Spinal cord (tissue), 10 donors: ENCODE measurements around the gene PRKN. TPM values are rescaled to one million over a fixed set of nuclear protein-coding genes. Genes with fewer than 3 reads are reported as not detected.
"Not testable (repeated sequence)": the region's sequence is repeated elsewhere in the genome, so short reads cannot be mapped to it uniquely, and the experiment has no call there.

Experiments
- DNase-seq, 6 donors: peaks; one replicate each; pipeline versions ENCODE4 v3.0.0 to v3.0.0-alpha.2; 2013 to 2015; ENCODE audit warnings: low spot score in 6 of 6, low read depth in 4 of 6
- H3K27ac ChIP-seq: one replicate; pipeline ENCODE4 v1.5.1; 2013; ENCODE audit warnings: low read depth, low read length, control low read depth
- H3K27me3 ChIP-seq: one replicate; pipeline ENCODE4 v1.6.1; 2013; ENCODE audit warnings: low read length; ENCODE audit not compliant: control insufficient read depth, insufficient read depth
- H3K36me3 ChIP-seq: one replicate; pipeline ENCODE4 v1.6.1; 2013; ENCODE audit warnings: low read length; ENCODE audit not compliant: control insufficient read depth, insufficient read depth
- H3K4me1 ChIP-seq: one replicate; pipeline ENCODE4 v1.6.1; 2013; ENCODE audit warnings: low read length; ENCODE audit not compliant: control insufficient read depth, insufficient read depth
- H3K4me3 ChIP-seq: one replicate; pipeline ENCODE4 v1.5.1; 2013; ENCODE audit warnings: low read depth, low read length, control low read depth
- H3K9me3 ChIP-seq: one replicate; pipeline ENCODE4 v1.6.1; 2013; ENCODE audit warnings: low read length; ENCODE audit not compliant: control insufficient read depth, insufficient read depth
- WGBS: methylation state at CpG from one replicate; pipeline ENCODE4 v1.1.5; 2013; ENCODE audit warnings: missing lambda C conversion rate; ENCODE audit not compliant: insufficient coverage; 5-methylcytosine and 5-hydroxymethylcytosine counted together
- polyA plus RNA-seq, 2 donors: library from polyadenylated mRNA; unstranded; fragments of 120-200 nt; gene quantifications; one replicate each; pipeline ENCODE4 v1.2.1, GENCODE V29; 2013; ENCODE audit not compliant: insufficient read length in 2 of 2
- total RNA-seq, 2 donors: library from RNA; depleted of rRNA in 1 of 2; stranded (reverse); fragments of 120-200 nt in 1 of 2; fragments of >200 nt in 1 of 2; gene quantifications; one replicate each; pipeline versions ENCODE4 v1.2.3 to v1.2.4, GENCODE V29; 2013 to 2014
- donor health status: healthy.

The PRKN gene
- total and polyA plus RNA-seq, 4 donors = 7.4 to 9.5 (median 8.4) TPM

GRCh38 chr6:161341638-161342037 lies 1385.9 kb downstream of the PRKN start:
- DNase-seq = no peak
- Histone ChIP-seq H3K4me1 (no peaks in the 10 kb centered on the region), H3K27ac (no peak overlapping the region), H3K9me3 (no peaks in the 10 kb centered on the region), H3K27me3 (no peaks in the 10 kb centered on the region), H3K36me3 (no peaks in the 10 kb centered on the region), H3K4me3 (no peak overlapping the region)
- WGBS = 93% methylated on average over 3 of the region's 4 CpGs

- no peak overlapping the region for H3K27ac ChIP-seq
- H3K36me3 ChIP-seq = no peaks in the 10 kb centered on the region
- no peak for DNase-seq
- no peak overlapping the region for H3K4me3 ChIP-seq
- 100% methylated on average over 1 of the region's 3 CpGs for WGBS
- H3K9me3 ChIP-seq = peaks cover 4% of the 10 kb centered on the region
- H3K4me1 ChIP-seq = no peaks in the 10 kb centered on the region
- no peaks in the 10 kb centered on the region for H3K27me3 ChIP-seq
These were observed 1389.6 kb downstream of the PRKN start for GRCh38 chr6:161338015-161338414.

DNA sequence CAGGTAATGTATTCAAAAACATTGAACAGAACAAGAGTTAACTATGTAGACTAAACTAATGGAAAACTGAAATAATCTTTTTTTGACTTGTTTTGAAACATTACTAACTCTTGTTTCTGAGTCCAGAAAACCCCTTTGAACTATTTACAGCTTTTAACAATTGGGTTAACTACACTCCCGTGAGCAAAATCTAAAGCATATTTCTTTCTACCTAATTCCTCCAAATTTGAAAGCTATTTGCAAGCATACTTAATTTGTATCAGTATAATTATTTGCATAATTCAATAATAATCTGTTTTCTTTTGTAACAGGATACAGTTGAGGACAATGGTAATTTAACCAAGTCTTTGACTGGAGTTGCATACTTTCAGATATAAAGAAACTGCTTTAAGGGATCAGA lies 1391.1 kb downstream of the PRKN start:
- Histone ChIP-seq H3K27ac (no peak overlapping the region), H3K4me3 (no peak overlapping the region), H3K9me3 (peaks cover 4% of the 10 kb centered on the region), H3K27me3 (no peaks in the 10 kb centered on the region), H3K36me3 (no peaks in the 10 kb centered on the region), H3K4me1 (no peaks in the 10 kb centered on the region)
- WGBS = no CpG with 5 or more reads among the region's 1 CpG
- no peak for DNase-seq

GRCh38 chr6:161333410-161333809 lies 1394.2 kb downstream of the PRKN start:
- Histone ChIP-seq H3K27me3 (no peaks in the 10 kb centered on the region), H3K4me1 (no peaks in the 10 kb centered on the region), H3K27ac (no peak overlapping the region), H3K9me3 (peaks cover 4% of the 10 kb centered on the region), H3K36me3 (no peaks in the 10 kb centered on the region), H3K4me3 (no peak overlapping the region)
- no peak for DNase-seq
- 100% methylated on average over 1 of the region's 8 CpGs for WGBS

DNA sequence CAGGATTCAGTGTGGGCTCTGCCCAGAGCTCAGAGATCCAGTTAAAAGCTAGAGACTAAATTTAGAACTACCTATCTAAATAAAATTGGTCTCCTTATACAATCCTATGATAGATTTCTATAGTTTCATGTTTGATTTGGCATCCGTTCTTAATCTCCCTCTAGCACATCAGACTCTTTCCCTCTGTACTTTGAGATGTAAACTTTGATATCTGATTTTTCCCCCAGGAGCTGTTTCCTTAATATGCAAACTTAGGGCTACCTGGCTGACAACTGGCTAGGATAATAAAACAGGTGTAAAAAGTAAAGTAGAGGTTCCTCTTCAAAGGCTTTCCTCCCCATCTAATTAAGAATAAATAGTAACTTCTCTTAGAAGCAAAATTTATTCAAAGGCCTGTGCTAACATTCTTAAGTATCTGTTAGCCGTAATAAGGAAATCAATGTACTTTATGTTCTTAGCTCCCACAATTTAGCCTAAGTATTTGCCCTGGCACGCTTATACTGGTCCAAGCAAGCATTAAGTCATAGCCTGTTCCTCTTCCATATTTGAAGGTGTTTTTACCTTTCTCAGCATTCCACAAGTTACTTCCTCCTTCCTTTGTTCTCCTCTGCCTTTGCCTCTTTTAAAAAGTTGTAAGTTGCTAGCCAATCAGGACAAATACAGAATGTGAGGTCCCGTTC lies 1396.0 kb downstream of the PRKN start:
- H3K27me3 ChIP-seq, DNase-seq, H3K27ac ChIP-seq, H3K9me3 ChIP-seq, H3K36me3 ChIP-seq, H3K4me1 ChIP-seq, H3K4me3 ChIP-seq: not testable (repeated sequence)
- WGBS = 89% methylated on average over 1 of the region's 4 CpGs

- no peak for DNase-seq
- Histone ChIP-seq H3K36me3 (no peaks in the 10 kb centered on the region), H3K4me3 (no peak overlapping the region), H3K27me3 (no peaks in the 10 kb centered on the region), H3K4me1 (no peaks in the 10 kb centered on the region), H3K27ac (no peak overlapping the region), H3K9me3 (peaks cover 3% of the 10 kb centered on the region)
- no CpG with 5 or more reads among the region's 4 CpGs for WGBS
These were observed 1400.1 kb downstream of the PRKN start for GRCh38 chr6:161327360-161327953.

- Histone ChIP-seq H3K4me1 (no peaks in the 10 kb centered on the region), H3K27ac (no peak overlapping the region), H3K9me3 (peaks cover 2% of the 10 kb centered on the region), H3K4me3 (no peak overlapping the region), H3K36me3 (no peaks in the 10 kb centered on the region), H3K27me3 (no peaks in the 10 kb centered on the region)
- peak in 2 of 6 donors; percentile 16 to 54 for DNase-seq
- WGBS = 50% methylated on average over 1 of the region's 2 CpGs
These were observed 1408.3 kb downstream of the PRKN start for GRCh38 chr6:161319231-161319630.

DNA sequence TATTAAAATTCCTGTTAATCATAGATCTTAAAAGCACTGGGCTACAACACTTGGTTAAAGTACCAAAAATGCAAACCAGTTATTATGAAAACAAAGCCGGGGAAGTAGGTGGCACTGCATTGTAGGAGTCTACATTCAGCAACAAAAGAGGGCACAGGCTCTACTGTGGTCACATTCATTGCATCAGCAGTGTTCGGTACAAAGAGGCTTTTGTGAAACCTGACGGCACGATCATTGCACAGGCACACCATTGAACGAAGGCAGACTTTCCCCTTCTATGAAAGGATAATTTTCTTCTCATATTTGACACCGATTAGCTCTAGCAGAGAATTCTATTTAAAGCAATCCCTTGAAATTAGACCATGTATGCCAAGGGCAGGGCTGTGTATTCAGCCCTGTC lies 1409.1 kb downstream of the PRKN start:
- DNase-seq = peak in 4 of 6 donors; percentile 12 to 70 (median 33)

GRCh38 chr6:161316531-161316930 lies 1411.0 kb downstream of the PRKN start:
- peaks cover 2% of the 10 kb centered on the region for H3K9me3 ChIP-seq
- no peaks in the 10 kb centered on the region for H3K4me1 ChIP-seq
- no peaks in the 10 kb centered on the region for H3K27me3 ChIP-seq
- DNase-seq = no peak
- H3K4me3 ChIP-seq = no peak overlapping the region
- no peaks in the 10 kb centered on the region for H3K36me3 ChIP-seq
- no CpG with 5 or more reads among the region's 3 CpGs for WGBS
- H3K27ac ChIP-seq = no peak overlapping the region

More for the DNA sequence above, 1409.1 kb downstream of the PRKN start:
- Histone ChIP-seq H3K4me1 (no peaks in the 10 kb centered on the region), H3K27me3 (no peaks in the 10 kb centered on the region), H3K4me3 (no peak overlapping the region), H3K9me3 (peaks cover 2% of the 10 kb centered on the region), H3K36me3 (no peaks in the 10 kb centered on the region), H3K27ac (peak overlapping the region; percentile 40)
- 4% methylated on average over 5 of the region's 6 CpGs for WGBS

- 79% methylated on average over 9 of the region's 15 CpGs for WGBS
These were observed 1412.2 kb downstream of the PRKN start for GRCh38 chr6:161315246-161315917.

More at GRCh38 chr6:161315246-161315917, 1412.2 kb downstream of the PRKN start:
- H3K36me3 ChIP-seq, DNase-seq, H3K9me3 ChIP-seq, H3K4me1 ChIP-seq, H3K4me3 ChIP-seq, H3K27me3 ChIP-seq, H3K27ac ChIP-seq: not testable (repeated sequence)
